IMR-90 (cell line): ENCODE measurements around the gene THRB. TPM values are rescaled to one million over a fixed set of nuclear protein-coding genes. Genes with fewer than 3 reads are reported as not detected.

Source experiments
- ATAC-seq: fragments of 200-7000 bp; cut with Tn5 transposase; 2 replicates; pipeline ENCODE4 v1.9.1; 2020; ENCODE audit warnings: low read depth, mild to moderate bottlenecking, moderate library complexity
- BruUV-seq: library from RNA; stranded (reverse); fragments of 400-500 nt; replicated peaks from 2 replicates; lab custom pipeline; 2021; lab: Mats Ljungman, UMichigan
- CTCF ChIA-PET: fragments of 300-600 bp; formaldehyde crosslinking; extraction: SDS; loops from one replicate; lab custom pipeline; 2021; ENCODE audit warnings: antibody characterized with exemption; lab: Yijun Ruan, JAX
- POLR2A ChIA-PET: fragments of 300-600 bp; sonication (Branson Sonifier 250); formaldehyde crosslinking; loops from one replicate; lab custom pipeline; 2022; ENCODE audit warnings: antibody characterized with exemption; ENCODE audit not compliant: unreplicated experiment; lab: Charles Lee
- DNase-seq: peaks from one replicate; pipeline ENCODE4 v3.0.0; 2013
- H2AFZ ChIP-seq: replicated peaks from 2 replicates; pipeline ENCODE3; 2013; ENCODE audit warnings: low read length, mild to moderate bottlenecking; ENCODE audit not compliant: poor library complexity
- H2AK5ac ChIP-seq: 2 replicates; pipeline ENCODE4 v1.6.1; 2013; ENCODE audit warnings: low read depth, low read length, inconsistent platforms
- H2AK9ac ChIP-seq: replicated peaks from 2 replicates; pipeline ENCODE3; 2013; ENCODE audit warnings: mild to moderate bottlenecking, low read depth, low read length, moderate library complexity; ENCODE audit not compliant: poor library complexity
- H2BK120ac ChIP-seq: 2 replicates; pipeline ENCODE4 v1.6.1; 2013; ENCODE audit warnings: low read depth, low read length, inconsistent platforms
- H2BK15ac ChIP-seq: 3 replicates; pipeline ENCODE4 v1.6.1; 2013; ENCODE audit warnings: low read depth, low read length, inconsistent platforms
- H2BK20ac ChIP-seq: 2 replicates; pipeline ENCODE4 v1.6.1; 2013; ENCODE audit warnings: low read depth, mild to moderate bottlenecking, inconsistent platforms, low read length, moderate library complexity
- H2BK5ac ChIP-seq: 2 replicates; pipeline ENCODE4 v1.6.1; 2013; ENCODE audit warnings: mild to moderate bottlenecking, low read depth, low read length, inconsistent platforms; ENCODE audit not compliant: poor library complexity, severe bottlenecking
- H3K14ac ChIP-seq: replicated peaks from 2 replicates; pipeline ENCODE4 v1.6.1; 2013; ENCODE audit warnings: low read depth, low read length, inconsistent platforms
- H3K18ac ChIP-seq: 2 replicates; pipeline ENCODE4 v1.6.1; 2013; ENCODE audit warnings: low read depth, low read length, control low read depth
- H3K23ac ChIP-seq: 2 replicates; pipeline ENCODE4 v1.6.1; 2013; ENCODE audit warnings: low read depth, low read length, inconsistent platforms
- H3K27ac ChIP-seq: 2 replicates; pipeline ENCODE4 v1.5.1; 2013; ENCODE audit warnings: mild to moderate bottlenecking, control low read depth, low read length; ENCODE audit not compliant: insufficient read depth
- H3K27me3 ChIP-seq: 2 replicates; pipeline ENCODE4 v1.6.1; 2013; ENCODE audit warnings: low read length; ENCODE audit not compliant: control insufficient read depth, insufficient read depth
- H3K36me3 ChIP-seq: 2 replicates; pipeline ENCODE4 v1.6.1; 2013; ENCODE audit warnings: low read length, mixed read lengths; ENCODE audit not compliant: control insufficient read depth, insufficient read depth
- H3K4ac ChIP-seq: 2 replicates; pipeline ENCODE4 v1.6.1; 2013; ENCODE audit warnings: low read depth, low read length, inconsistent platforms
- H3K4me1 ChIP-seq: 2 replicates; pipeline ENCODE4 v1.6.1; 2013; ENCODE audit warnings: low read length, mixed read lengths; ENCODE audit not compliant: control insufficient read depth, insufficient read depth
- H3K4me2 ChIP-seq: 2 replicates; pipeline ENCODE4 v1.6.1; 2013; ENCODE audit warnings: low read depth, mild to moderate bottlenecking, control low read depth, low read length, moderate library complexity
- H3K4me3 ChIP-seq: 2 replicates; pipeline ENCODE4 v1.5.1; 2013; ENCODE audit warnings: low read depth, mild to moderate bottlenecking, control low read depth, low read length, moderate library complexity; ENCODE audit not compliant: insufficient read depth
- H3K56ac ChIP-seq: 2 replicates; pipeline ENCODE4 v1.6.1; 2013; ENCODE audit warnings: low read length, inconsistent platforms; ENCODE audit not compliant: insufficient read depth; ENCODE audit errors: extremely low read depth
- H3K79me1 ChIP-seq, 2 experiments: 2 replicates each; pipeline ENCODE4 v1.6.1; 2013; ENCODE audit warnings: low read length in 2 of 2, inconsistent platforms in 1 of 2, low read depth in 1 of 2
- H3K9ac ChIP-seq: 2 replicates; pipeline ENCODE4 v1.6.1; 2013; ENCODE audit warnings: low read depth, low read length, control low read depth
- H3K9me1 ChIP-seq: 2 replicates; pipeline ENCODE4 v1.6.1; 2013; ENCODE audit warnings: low read length, inconsistent platforms; ENCODE audit not compliant: insufficient read depth
- H3K9me3 ChIP-seq: 2 replicates; pipeline ENCODE4 v1.6.1; 2013; ENCODE audit warnings: low read length; ENCODE audit not compliant: control insufficient read depth, insufficient read depth
- H4K20me1 ChIP-seq: 2 replicates; pipeline ENCODE4 v1.6.1; 2013; ENCODE audit warnings: low read length, inconsistent platforms; ENCODE audit not compliant: insufficient read depth
- H4K5ac ChIP-seq: 2 replicates; pipeline ENCODE4 v1.6.1; 2013; ENCODE audit warnings: mild to moderate bottlenecking, low read depth, low read length, control low read depth
- H4K8ac ChIP-seq, 2 experiments: 2 replicates each; pipeline ENCODE4 v1.6.1; 2013; ENCODE audit warnings: low read depth in 2 of 2, low read length in 2 of 2, control low read depth in 1 of 2, inconsistent platforms in 1 of 2
- H4K91ac ChIP-seq: 2 replicates; pipeline ENCODE4 v1.6.1; 2013; ENCODE audit warnings: low read depth, low read length, inconsistent platforms; ENCODE audit not compliant: insufficient read depth
- BHLHE40 ChIP-seq: fragments of 150-350 bp; IDR thresholded peaks from 2 replicates; pipeline ENCODE4 v1.6.1; 2016; ENCODE audit warnings: mild to moderate bottlenecking, low read depth, low read length
- CEBPB ChIP-seq: IDR thresholded peaks from 2 replicates; pipeline ENCODE4 v1.6.1; 2012; ENCODE audit warnings: low read depth, low read length, improper control_type of control experiment
- CHD1 ChIP-seq: IDR thresholded peaks from 2 replicates; pipeline ENCODE4 v1.6.1; 2012; ENCODE audit warnings: low read depth, low read length, improper control_type of control experiment
- CTCF ChIP-seq: conservative IDR thresholded peaks from 2 replicates; pipeline ENCODE4 v1.5.1; 2012; ENCODE audit warnings: mild to moderate bottlenecking, low read depth, low read length, improper control_type of control experiment
- FOS ChIP-seq: fragments of 150-350 bp; IDR thresholded peaks from 2 replicates; pipeline ENCODE4 v1.6.1; 2016; ENCODE audit warnings: low read depth, low read length
- MAFK ChIP-seq: IDR thresholded peaks from 2 replicates; pipeline ENCODE4 v1.6.1; 2012; ENCODE audit warnings: low read depth, low read length, improper control_type of control experiment
- MAZ ChIP-seq: IDR thresholded peaks from 2 replicates; pipeline ENCODE4 v1.6.1; 2012; ENCODE audit warnings: low read depth, mild to moderate bottlenecking, low read length, improper control_type of control experiment, moderate library complexity, borderline replicate concordance
- MXI1 ChIP-seq: IDR thresholded peaks from 2 replicates; pipeline ENCODE4 v1.6.1; 2012; ENCODE audit warnings: low read depth, mild to moderate bottlenecking, low read length, moderate library complexity, borderline replicate concordance
- NFE2L2 ChIP-seq: fragments of 150-350 bp; IDR thresholded peaks from 2 replicates; pipeline ENCODE4 v1.6.1; 2016; ENCODE audit warnings: low read depth, mild to moderate bottlenecking, low read length
- POLR2A ChIP-seq: IDR thresholded peaks from 2 replicates; pipeline ENCODE4 v1.6.1; 2012; ENCODE audit warnings: mild to moderate bottlenecking, low read depth, low read length
- RAD21 ChIP-seq: IDR thresholded peaks from 2 replicates; pipeline ENCODE4 v1.6.1; 2012; ENCODE audit warnings: low read length, improper control_type of control experiment
- RCOR1 ChIP-seq: IDR thresholded peaks from 2 replicates; pipeline ENCODE4 v1.6.1; 2012; ENCODE audit warnings: mild to moderate bottlenecking, low read length, improper control_type of control experiment; ENCODE audit not compliant: insufficient replicate concordance
- RFX5 ChIP-seq: IDR thresholded peaks from 2 replicates; pipeline ENCODE4 v1.8.0; 2012; ENCODE audit warnings: low read depth, mild to moderate bottlenecking, low read length, moderate library complexity
- SMC3 ChIP-seq: fragments of 150-350 bp; IDR thresholded peaks from 2 replicates; pipeline ENCODE4 v1.6.1; 2016; ENCODE audit warnings: low read depth, mild to moderate bottlenecking, antibody characterized with exemption, low read length, moderate library complexity
- USF2 ChIP-seq: fragments of 150-350 bp; IDR thresholded peaks from 2 replicates; pipeline ENCODE4 v1.6.1; 2017; ENCODE audit warnings: mild to moderate bottlenecking, antibody characterized with exemption, low read length, low read depth
- WGBS, 2 experiments: methylation state at CpG; one replicate each; pipeline versions ENCODE4 v1.1.5 to v1.1.7; 2013; ENCODE audit warnings: missing lambda C conversion rate in 2 of 2; ENCODE audit not compliant: insufficient read length in 1 of 2; ENCODE audit errors: extremely low coverage in 2 of 2; 5-methylcytosine and 5-hydroxymethylcytosine counted together
- dilution Hi-C: fragments of 300-500 bp; cut with HindIII; formaldehyde crosslinking; loops from one replicate; pipeline ENCODE4 v1.14.3; 2018; ENCODE audit warnings: low sequenced_read_pairs; ENCODE audit not compliant: unreplicated experiment
- in situ Hi-C: fragments of 300-500 bp; cut with MboI; formaldehyde crosslinking; loops from 3 replicates; pipeline ENCODE4 v1.14.3; 2019; ENCODE audit warnings: low sequenced_read_pairs, inconsistent platforms, mixed read lengths
- intact Hi-C: fragments of 100-400 bp; cut with micrococcal nuclease; formaldehyde crosslinking; loops from 2 replicates; pipeline ENCODE4 v1.10.0; 2022
- polyA plus RNA-seq, 3 experiments: library from polyadenylated mRNA; depleted of rRNA; stranded (reverse); fragments of >200 nt; gene quantifications; 2 replicates each; pipeline ENCODE4 v1.2.3, GENCODE V29; 2012; ENCODE audit warnings: low replicate concordance in 1 of 3
- total RNA-seq: library from RNA; depleted of rRNA; stranded (reverse); fragments of >200 nt; gene quantifications from 2 replicates; pipeline ENCODE4 v1.2.3, GENCODE V29; 2012

Gene THRB
- total and polyA plus RNA-seq, 2 of the 4 experiments (the other 2 are of a cell fraction): under 0.01 TPM; not detected in 1

GRCh38 chr3:24190256-24190655 lies 304.4 kb downstream of the THRB start:
- no peak overlapping the region for H3K27ac ChIP-seq
- H3K4ac ChIP-seq: no peak overlapping the region
- H2BK15ac ChIP-seq: no peak overlapping the region
- POLR2A ChIA-PET: no interaction called here
- no peak overlapping the region for H2AK5ac ChIP-seq
- in situ Hi-C loops: no loop called here
- no peaks in the 10 kb centered on the region for H3K9me3 ChIP-seq
- CTCF ChIA-PET: no interaction called here
- no peaks in the 10 kb centered on the region; the same call in 1 of the 2 replicates for H3K9me1 ChIP-seq
- no peak overlapping the region for H4K8ac ChIP-seq
- no peak overlapping the region for H3K4me2 ChIP-seq
- ATAC-seq: no peak
- H2AK9ac ChIP-seq: no peak overlapping the region
- no peak overlapping the region for H4K5ac ChIP-seq
- H4K91ac ChIP-seq: no peak overlapping the region
- intact Hi-C loops: no loop called here
- TF ChIP-seq SMC3: no peak
- TF ChIP-seq RCOR1: no peak
- TF ChIP-seq CHD1: no peak
- no peak for TF ChIP-seq CTCF
- no peak for TF ChIP-seq RFX5
- TF ChIP-seq MAZ: no peak
- no peak for TF ChIP-seq MXI1
- no peak for TF ChIP-seq BHLHE40
- no peak for TF ChIP-seq MAFK
- TF ChIP-seq USF2: no peak
- no peak for TF ChIP-seq FOS
- TF ChIP-seq RAD21: no peak
- TF ChIP-seq NFE2L2: no peak
- TF ChIP-seq POLR2A: no peak
- no peak for TF ChIP-seq CEBPB
- no peak overlapping the region for H3K23ac ChIP-seq
- no peak overlapping the region for H3K9ac ChIP-seq
- DNase-seq: no peak
- H3K36me3 ChIP-seq: no peaks in the 10 kb centered on the region
- H2BK5ac ChIP-seq: no peak overlapping the region
- no TSS peak for BruUV-seq
- no peak overlapping the region for H2AFZ ChIP-seq
- no peaks in the 10 kb centered on the region for H3K79me1 ChIP-seq
- no peaks in the 10 kb centered on the region for H4K20me1 ChIP-seq
- no peaks in the 10 kb centered on the region for H3K4me1 ChIP-seq
- no peak overlapping the region for H3K14ac ChIP-seq
- H3K18ac ChIP-seq: no peak overlapping the region
- dilution Hi-C loops: no loop called here
- H2BK120ac ChIP-seq: no peak overlapping the region
- no peak overlapping the region for H3K56ac ChIP-seq
- no peak overlapping the region for H2BK20ac ChIP-seq
- peaks cover 5% of the 10 kb centered on the region for H3K27me3 ChIP-seq
- 81% methylated on average over 7 of the region's 8 CpGs; no CpG with 5 or more reads in 1 of the 2 experiments for WGBS, 2 experiments
- no peak overlapping the region for H3K4me3 ChIP-seq
